GM18868 (cell line): Measurements from ENCODE around the gene MYH10.
"Not testable (repeated sequence)": the region's sequence is repeated elsewhere in the genome, so short reads cannot be mapped to it uniquely, and the experiment has no call there.

ENCODE experiments used
- ATAC-seq: cut with Tn5 transposase; IDR thresholded peaks from one replicate; pipeline ENCODE4 v1.9.1; 2021; ENCODE audit warnings: mild to moderate bottlenecking, moderate library complexity; ENCODE audit not compliant: unreplicated experiment

Gene MYH10

GRCh38 chr17:8558144-8558543 lies 72.4 kb downstream of the MYH10 start:
- no peak for ATAC-seq

- ATAC-seq = no peak
Observed at GRCh38 chr17:8557176-8557806, 73.2 kb downstream of the MYH10 start.

GRCh38 chr17:8556074-8556473 lies 74.5 kb downstream of the MYH10 start:
- no peak for ATAC-seq

GRCh38 chr17:8555062-8555461 lies 75.5 kb downstream of the MYH10 start:
- no peak for ATAC-seq

GRCh38 chr17:8552577-8553320 lies 77.8 kb downstream of the MYH10 start:
- no peak for ATAC-seq

- ATAC-seq = no peak
Observed at GRCh38 chr17:8542599-8543502, 87.7 kb downstream of the MYH10 start.

- ATAC-seq = not testable (repeated sequence)
Observed at GRCh38 chr17:8539976-8540375, 90.5 kb downstream of the MYH10 start.

- ATAC-seq = no peak
Observed at GRCh38 chr17:8537734-8538133, 92.8 kb downstream of the MYH10 start.

- no peak for ATAC-seq
Observed at GRCh38 chr17:8534498-8535188, 95.9 kb downstream of the MYH10 start.

GRCh38 chr17:8532021-8532420 lies 98.5 kb downstream of the MYH10 start:
- no peak for ATAC-seq

- ATAC-seq = no peak
Observed at GRCh38 chr17:8522577-8522976, 107.9 kb downstream of the MYH10 start.

- ATAC-seq = no peak
Observed at GRCh38 chr17:8520981-8521380, 109.5 kb downstream of the MYH10 start.

- no peak for ATAC-seq
Observed at GRCh38 chr17:8518850-8519249, 111.7 kb downstream of the MYH10 start.

- no peak for ATAC-seq
Observed at GRCh38 chr17:8518326-8518725, 112.2 kb downstream of the MYH10 start.

- ATAC-seq = no peak
Observed at GRCh38 chr17:8514801-8515200, 115.7 kb downstream of the MYH10 start.

- no peak for ATAC-seq
Observed at GRCh38 chr17:8506145-8506544, 124.4 kb downstream of the MYH10 start.

- no peak for ATAC-seq
Observed at GRCh38 chr17:8504460-8505207, 125.9 kb downstream of the MYH10 start.

- no peak for ATAC-seq
Observed at GRCh38 chr17:8503807-8504206, 126.7 kb downstream of the MYH10 start.

- no peak for ATAC-seq
Observed at GRCh38 chr17:8503368-8503767, 127.2 kb downstream of the MYH10 start.

- no peak for ATAC-seq
Observed at GRCh38 chr17:8502126-8502525, 128.4 kb downstream of the MYH10 start.
